ENCODE measurements around the gene ACE.

The ACE gene

DNA sequence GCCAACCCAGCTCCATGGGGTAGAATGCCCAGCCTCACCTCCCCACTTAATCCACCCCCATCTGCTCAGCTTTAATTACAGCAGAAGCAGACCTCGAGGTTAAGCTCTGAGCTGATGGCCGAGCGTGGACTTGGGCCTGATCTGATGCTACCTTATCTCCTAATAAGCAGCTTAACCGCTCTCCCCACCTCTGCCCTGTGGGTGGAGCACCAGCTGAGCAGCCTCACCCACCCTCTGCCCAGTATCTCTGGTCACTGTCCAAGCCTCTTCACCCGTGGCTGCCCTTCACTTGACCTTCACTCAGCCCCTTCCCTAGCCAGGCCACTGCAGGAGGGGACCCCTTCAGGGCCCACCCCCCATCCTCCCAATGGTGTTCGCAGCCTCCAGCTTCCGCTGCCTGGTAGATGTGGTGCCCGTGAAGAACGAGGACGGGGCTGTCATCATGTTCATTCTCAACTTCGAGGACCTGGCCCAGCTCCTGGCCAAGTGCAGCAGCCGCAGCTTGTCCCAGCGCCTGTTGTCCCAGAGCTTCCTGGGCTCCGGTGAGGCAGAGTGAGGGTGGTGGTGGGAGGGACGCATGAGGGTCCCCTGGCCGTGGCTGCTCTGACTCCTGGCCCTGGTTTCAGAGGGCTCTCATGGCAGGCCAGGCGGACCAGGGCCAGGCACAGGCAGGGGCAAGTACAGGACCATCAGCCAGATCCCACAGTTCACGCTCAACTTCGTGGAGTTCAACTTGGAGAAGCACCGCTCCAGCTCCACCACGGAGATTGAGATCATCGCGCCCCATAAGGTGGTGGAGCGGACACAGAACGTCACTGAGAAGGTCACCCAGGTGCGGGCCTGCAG lies 53.1 kb downstream of the ACE start:
- H2AK5ac ChIP-seq (ENCODE audit: low read depth, low read length) = no peak overlapping the region
- no peak overlapping the region for H4K91ac ChIP-seq (ENCODE audit: low read depth, low read length, poor library complexity)
- H2BK120ac ChIP-seq (ENCODE audit: low read depth, low read length) = peak overlapping the region; percentile 31
- H3K4ac ChIP-seq (ENCODE audit: low read length) = peak overlapping the region; percentile 76
- H2BK5ac ChIP-seq (ENCODE audit: low read length) = no peak overlapping the region
- H3K36me3 ChIP-seq (replicated peaks in 1 of 2; ENCODE audit: control insufficient read depth in 2 of 2, insufficient read depth in 2 of 2, low read length in 2 of 2) = no peaks in the 10 kb centered on the region
- no CpG with 5 or more reads among the region's 26 CpGs for WGBS, 2 donors (ENCODE audit: extremely low coverage in 2 of 2, insufficient read length in 2 of 2, insufficient replicate concordance in 1 of 2)
- H3K27ac ChIP-seq (replicated peaks; ENCODE audit: low read length) = no peak overlapping the region
- no peak overlapping the region for H3K9ac ChIP-seq (ENCODE audit: low read depth, low read length, poor library complexity)
- H4K8ac ChIP-seq (ENCODE audit: low read depth, low read length) = no peak overlapping the region
- H3K23ac ChIP-seq (ENCODE audit: low read depth, low read length, poor library complexity) = no peak overlapping the region
- no peak for DNase-seq (ENCODE audit: low spot score)
- peak overlapping the region; percentile 31 for H3K14ac ChIP-seq (ENCODE audit: low read length)
- H3K4me1 ChIP-seq (ENCODE audit: control insufficient read depth in 2 of 2, insufficient read depth in 1 of 2, low read depth in 1 of 2, low read length in 2 of 2) = peaks cover 0 to 2% of the 10 kb centered on the region in 2 donors
- peaks cover 0 to 48% (median 5%) of the 10 kb centered on the region in 3 experiments for H3K27me3 ChIP-seq (ENCODE audit: control insufficient read depth in 3 of 3, insufficient read depth in 3 of 3, low read depth in 1 of 3, low read length in 3 of 3)
- no peak overlapping the region for H2BK15ac ChIP-seq (ENCODE audit: low read length)
- H3K9me3 ChIP-seq (replicated peaks in 1 of 2; ENCODE audit: control insufficient read depth in 2 of 2, insufficient read depth in 1 of 2, low read depth in 1 of 2, low read length in 2 of 2) = no peaks in the 10 kb centered on the region
- no peak overlapping the region for H3K4me3 ChIP-seq (ENCODE audit: low read length in 2 of 2)
- H3K79me1 ChIP-seq (ENCODE audit: low read depth, low read length) = no peaks in the 10 kb centered on the region
- H3K18ac ChIP-seq (ENCODE audit: low read length) = peak overlapping the region; percentile 33
- no peak overlapping the region for H2AFZ ChIP-seq (ENCODE audit: low read length)
- no peak overlapping the region for H2BK12ac ChIP-seq (ENCODE audit: low read length)
- no peak overlapping the region for H3K4me2 ChIP-seq (ENCODE audit: insufficient read depth, low read length, poor library complexity, severe bottlenecking)

DNA sequence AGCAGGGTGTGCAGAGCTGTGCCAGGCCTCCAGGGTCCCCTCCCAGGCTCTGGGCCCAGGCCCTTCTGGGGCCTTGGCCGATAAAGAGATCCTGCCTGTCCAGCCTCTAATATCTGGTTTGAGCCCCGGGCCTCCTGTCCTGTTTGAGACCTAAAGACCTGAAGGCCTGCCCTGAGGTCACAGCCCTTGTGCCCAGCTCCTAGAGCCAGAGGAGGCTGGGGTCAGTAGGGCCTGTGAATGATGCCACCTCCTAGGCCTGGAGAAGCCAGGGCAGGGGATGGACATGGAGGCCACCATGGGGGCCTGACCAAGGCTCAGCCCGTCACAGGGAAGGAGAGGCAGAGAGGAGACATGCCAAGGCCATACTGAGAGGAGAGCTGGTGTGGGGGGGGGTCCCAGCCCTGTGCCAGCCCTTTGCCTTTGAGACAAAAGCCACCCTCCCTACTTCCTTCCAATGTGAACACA lies 53.7 kb downstream of the ACE start:
- no peak for DNase-seq (ENCODE audit: low spot score)

GRCh38 chr17:63531022-63531965 lies 54.4 kb downstream of the ACE start:
- Histone ChIP-seq H3K18ac (ENCODE audit: low read length) (no peak overlapping the region), H3K27me3 (ENCODE audit: control insufficient read depth in 3 of 3, insufficient read depth in 3 of 3, low read depth in 1 of 3, low read length in 3 of 3) (peaks cover 0 to 35% (median 1%) of the 10 kb centered on the region in 3 experiments), H3K9ac (ENCODE audit: low read depth, low read length, poor library complexity) (no peak overlapping the region), H2BK5ac (ENCODE audit: low read length) (no peak overlapping the region), H3K9me3 (replicated peaks in 1 of 2; ENCODE audit: control insufficient read depth in 2 of 2, insufficient read depth in 1 of 2, low read depth in 1 of 2, low read length in 2 of 2) (no peaks in the 10 kb centered on the region), H2AK5ac (ENCODE audit: low read depth, low read length) (no peak overlapping the region), H2BK15ac (ENCODE audit: low read length) (no peak overlapping the region), H3K4ac (ENCODE audit: low read length) (no peak overlapping the region), H3K4me2 (ENCODE audit: insufficient read depth, low read length, poor library complexity, severe bottlenecking) (no peak overlapping the region), H3K79me1 (ENCODE audit: low read depth, low read length) (no peaks in the 10 kb centered on the region), H2BK12ac (ENCODE audit: low read length) (no peak overlapping the region), H3K23ac (ENCODE audit: low read depth, low read length, poor library complexity) (peak overlapping the region; percentile 34), H2AFZ (ENCODE audit: low read length) (no peak overlapping the region), H2BK120ac (ENCODE audit: low read depth, low read length) (no peak overlapping the region), H3K4me3 (ENCODE audit: low read length in 2 of 2) (no peak overlapping the region), H3K27ac (replicated peaks; ENCODE audit: low read length) (no peak overlapping the region), H3K4me1 (ENCODE audit: control insufficient read depth in 2 of 2, insufficient read depth in 1 of 2, low read depth in 1 of 2, low read length in 2 of 2) (no peaks in the 10 kb centered on the region), H4K8ac (ENCODE audit: low read depth, low read length) (no peak overlapping the region), H4K91ac (ENCODE audit: low read depth, low read length, poor library complexity) (no peak overlapping the region), H3K14ac (ENCODE audit: low read length) (peak overlapping the region; percentile 21), H3K36me3 (replicated peaks in 1 of 2; ENCODE audit: control insufficient read depth in 2 of 2, insufficient read depth in 2 of 2, low read length in 2 of 2) (no peaks in the 10 kb centered on the region)
- WGBS, 2 donors (ENCODE audit: extremely low coverage in 2 of 2, insufficient read length in 2 of 2, insufficient replicate concordance in 1 of 2) = no CpG with 5 or more reads among the region's 10 CpGs
- no peak for DNase-seq (ENCODE audit: low spot score)

More for the DNA sequence above, 53.7 kb downstream of the ACE start:
- Histone ChIP-seq H3K27me3 (ENCODE audit: control insufficient read depth in 3 of 3, insufficient read depth in 3 of 3, low read depth in 1 of 3, low read length in 3 of 3) (peaks cover 0 to 42% (median 3%) of the 10 kb centered on the region in 3 experiments), H2AK5ac (ENCODE audit: low read depth, low read length) (no peak overlapping the region), H2BK12ac (ENCODE audit: low read length) (no peak overlapping the region), H2BK15ac (ENCODE audit: low read length) (no peak overlapping the region), H3K4me1 (ENCODE audit: control insufficient read depth in 2 of 2, insufficient read depth in 1 of 2, low read depth in 1 of 2, low read length in 2 of 2) (no peaks in the 10 kb centered on the region), H3K4me2 (ENCODE audit: insufficient read depth, low read length, poor library complexity, severe bottlenecking) (no peak overlapping the region), H3K79me1 (ENCODE audit: low read depth, low read length) (no peaks in the 10 kb centered on the region), H4K91ac (ENCODE audit: low read depth, low read length, poor library complexity) (no peak overlapping the region), H4K8ac (ENCODE audit: low read depth, low read length) (no peak overlapping the region), H3K9ac (ENCODE audit: low read depth, low read length, poor library complexity) (no peak overlapping the region), H3K4ac (ENCODE audit: low read length) (no peak overlapping the region), H2BK120ac (ENCODE audit: low read depth, low read length) (peak overlapping the region; percentile 31), H3K36me3 (replicated peaks in 1 of 2; ENCODE audit: control insufficient read depth in 2 of 2, insufficient read depth in 2 of 2, low read length in 2 of 2) (no peaks in the 10 kb centered on the region), H2BK5ac (ENCODE audit: low read length) (no peak overlapping the region), H3K14ac (ENCODE audit: low read length) (peak overlapping the region; percentile 21), H3K23ac (ENCODE audit: low read depth, low read length, poor library complexity) (no peak overlapping the region), H3K9me3 (replicated peaks in 1 of 2; ENCODE audit: control insufficient read depth in 2 of 2, insufficient read depth in 1 of 2, low read depth in 1 of 2, low read length in 2 of 2) (no peaks in the 10 kb centered on the region), H3K18ac (ENCODE audit: low read length) (peak overlapping the region; percentile 33), H3K27ac (replicated peaks; ENCODE audit: low read length) (no peak overlapping the region), H3K4me3 (ENCODE audit: low read length in 2 of 2) (no peak overlapping the region), H2AFZ (ENCODE audit: low read length) (no peak overlapping the region)
- WGBS, 2 donors (ENCODE audit: extremely low coverage in 2 of 2, insufficient read length in 2 of 2, insufficient replicate concordance in 1 of 2) = no CpG with 5 or more reads among the region's 3 CpGs
